Stomach (tissue), 9 donors: ENCODE measurements around the gene NPTN. TPM values are rescaled to one million over a fixed set of nuclear protein-coding genes. Genes with fewer than 3 reads are reported as not detected.

Source experiments
- DNase-seq, 2 donors: peaks; one replicate each; pipeline versions ENCODE4 v3.0.0 to v3.0.0-alpha.2; 2013 to 2019
- H3K27ac ChIP-seq, 5 donors: fragments of 200-600 bp in 4 of 5; sonication (generic) in 4 of 5; one replicate each; pipeline ENCODE4 v1.5.1; 2013 to 2019; ENCODE audit warnings: mild to moderate bottlenecking in 1 of 5, moderate library complexity in 1 of 5
- H3K27me3 ChIP-seq, 3 donors: fragments of 200-600 bp; sonication (generic); one replicate each; pipeline ENCODE4 v1.5.1; 2017 to 2019; ENCODE audit warnings: mixed run types in 1 of 3
- H3K36me3 ChIP-seq, 4 donors: fragments of 200-600 bp; sonication (generic); 1 replicate in 3 of 4; 2 replicates in 1 of 4; pipeline ENCODE4 v1.5.1; 2016 to 2019
- H3K4me1 ChIP-seq, 4 donors: fragments of 200-600 bp; sonication (generic); one replicate each; pipeline ENCODE4 v1.5.1; 2016 to 2019
- H3K4me3 ChIP-seq, 4 donors: fragments of 200-600 bp; sonication (generic) in 3 of 4; one replicate each; pipeline ENCODE4 v1.5.1; 2016 to 2019; ENCODE audit warnings: mild to moderate bottlenecking in 1 of 4
- H3K9me3 ChIP-seq, 4 donors: fragments of 200-600 bp; sonication (generic); one replicate each; pipeline ENCODE4 v1.5.1; 2016 to 2019
- CTCF ChIP-seq, 7 experiments: fragments of 450-650 bp in 4 of 7; fragments of 200-600 bp in 3 of 7; sonication (generic) in 3 of 7; IDR thresholded peaks; one replicate each; pipeline ENCODE4 v1.5.1; 2016 to 2019; ENCODE audit warnings: antibody characterized with exemption in 7 of 7, control low read depth in 2 of 7, mild to moderate bottlenecking in 1 of 7
- EP300 ChIP-seq: sonication (generic); formaldehyde crosslinking; IDR thresholded peaks from one replicate; pipeline ENCODE4 v1.6.1; 2017; ENCODE audit warnings: antibody characterized with exemption
- POLR2A ChIP-seq, 4 donors: fragments of 450-650 bp; IDR thresholded peaks; one replicate each; pipeline ENCODE4 v1.6.1; 2016; ENCODE audit warnings: antibody characterized with exemption in 4 of 4, control low read depth in 2 of 4, mild to moderate bottlenecking in 1 of 4, moderate library complexity in 1 of 4
- POLR2AphosphoS5 ChIP-seq, 3 donors: sonication (generic); formaldehyde crosslinking; IDR thresholded peaks; one replicate each; pipeline ENCODE4 v1.6.1; 2016; ENCODE audit warnings: antibody characterized with exemption in 3 of 3
- WGBS, 5 donors: extraction: QIAGEN DNeasy Blood & Tissue Kit in 3 of 5; methylation state at CpG; one replicate each; pipeline versions ENCODE4 v1.1.5 to v1.1.7; 2013 to 2018; 5-methylcytosine and 5-hydroxymethylcytosine counted together
- intact Hi-C: fragments of 100-400 bp; cut with DNase I; formaldehyde crosslinking; loops from one replicate; pipeline ENCODE4 v1.15.1; 2023; ENCODE audit warnings: low total_unique reads
- polyA plus RNA-seq, 3 donors: library from polyadenylated mRNA; stranded (reverse); fragments of 200-250 nt; gene quantifications; one replicate each; pipeline ENCODE4 v1.2.3, GENCODE V29; 2013
- total RNA-seq, 5 donors: library from RNA; depleted of rRNA; stranded (reverse); fragments of >200 nt; gene quantifications; one replicate each; pipeline versions ENCODE4 v1.1.0 to v1.2.3, GENCODE V29; 2014 to 2016
- donor health status: healthy with polysubstance abuse.
- donor health status: Bipolar disorder and iron deficiency.
- donor health status: healthy.

The NPTN gene
- total and polyA plus RNA-seq, 8 donors, result 41.4 to 228 (median 96.2) TPM

DNA sequence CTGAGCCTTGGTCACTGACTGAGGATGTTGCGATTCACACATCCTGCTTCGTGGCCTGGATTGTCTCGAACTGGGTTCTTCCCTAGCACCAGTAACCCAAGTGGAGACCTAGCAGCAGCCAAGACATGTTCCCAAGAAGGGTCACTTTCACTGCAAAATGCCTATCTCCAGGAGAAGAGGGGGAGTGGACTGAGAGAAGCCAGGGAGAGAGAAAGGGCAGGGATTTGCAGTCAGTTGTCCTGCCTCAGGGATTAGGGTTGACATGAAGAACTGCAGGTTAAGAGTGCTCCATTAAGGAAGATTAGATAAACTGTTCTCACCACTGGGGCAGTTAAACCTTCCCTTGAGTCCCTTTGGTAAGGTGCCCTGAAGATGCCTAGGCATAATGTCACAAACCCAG lies 45.3 kb upstream of the NPTN start:
- WGBS, 5 donors, result 61 to 81% (median 66%) methylated on average over 3 of the region's 3 CpGs
- no peak overlapping the region for H3K27ac ChIP-seq
- TF ChIP-seq CTCF (IDR thresholded peaks at IDR 0.05) (no peak), EP300 (no peak)
- DNase-seq, result no peak
- intact Hi-C loops, result no loop called here
- H3K4me1 ChIP-seq, result peaks cover 3 to 11% (median 5%) of the 10 kb centered on the region in 4 donors
- H3K27me3 ChIP-seq, result peaks cover 0 to 2% (median 0%) of the 10 kb centered on the region in 3 donors
- H3K9me3 ChIP-seq, result no peaks in the 10 kb centered on the region
- H3K36me3 ChIP-seq, result no peaks in the 10 kb centered on the region
- no peak overlapping the region for H3K4me3 ChIP-seq

DNA sequence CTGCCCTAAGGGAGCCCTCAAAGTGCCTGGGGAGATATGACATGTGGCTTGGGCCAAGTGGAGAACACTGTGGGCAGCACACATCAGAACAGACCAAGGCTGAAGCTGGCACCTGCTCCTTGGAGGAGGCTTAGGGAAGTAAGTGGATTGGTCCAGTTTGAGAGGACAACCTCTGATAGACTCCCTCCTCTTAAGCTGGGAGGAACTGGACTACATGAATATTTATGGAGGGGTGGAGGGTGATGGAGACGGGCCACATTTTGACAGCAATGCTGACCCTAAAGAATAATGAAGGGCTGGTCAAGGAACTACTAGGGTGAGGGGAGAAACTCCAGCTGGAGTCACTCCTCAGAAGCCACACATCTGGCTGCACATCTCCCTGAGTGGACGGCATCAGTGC lies 44.5 kb upstream of the NPTN start:
- no peak for TF ChIP-seq POLR2A (IDR thresholded peaks at IDR 0.05)
- TF ChIP-seq EP300, result no peak
- TF ChIP-seq CTCF (IDR thresholded peaks at IDR 0.05), result no peak
- no peak for TF ChIP-seq POLR2AphosphoS5 (IDR thresholded peaks at IDR 0.05)
- intact Hi-C loops, result no loop called here
- no peak for DNase-seq
- Histone ChIP-seq H3K36me3 (no peaks in the 10 kb centered on the region), H3K27ac (no peak overlapping the region), H3K27me3 (peaks cover 0 to 9% (median 0%) of the 10 kb centered on the region in 3 donors), H3K9me3 (no peaks in the 10 kb centered on the region), H3K4me3 (no peak overlapping the region), H3K4me1 (peaks cover 0 to 8% (median 3%) of the 10 kb centered on the region in 4 donors)
- WGBS, 5 donors, result 57 to 85% (median 79%) methylated on average over 2 of the region's 2 CpGs

DNA sequence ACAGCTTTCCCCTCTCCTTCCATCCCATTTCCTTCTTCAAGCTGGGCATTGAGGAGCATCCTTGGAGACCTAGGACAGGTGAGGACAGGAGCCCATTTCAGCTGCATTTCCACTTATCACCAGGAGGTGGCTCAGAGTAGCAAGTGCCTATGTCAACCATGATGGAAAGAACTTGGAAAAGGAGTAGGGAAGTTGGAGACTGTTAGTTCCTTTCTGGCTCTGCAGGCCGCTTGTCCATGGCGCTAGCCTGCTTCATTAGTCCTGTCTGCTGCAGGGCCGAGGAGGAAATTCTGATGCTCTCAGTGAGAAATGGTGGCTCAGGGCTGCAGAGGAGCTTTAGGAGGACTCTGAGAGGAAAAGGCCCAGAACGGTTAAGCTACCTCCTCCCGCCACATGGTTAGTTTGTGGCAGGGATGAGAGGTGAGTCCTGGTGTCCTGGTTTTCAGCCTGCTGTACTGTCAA lies 44.0 kb upstream of the NPTN start:
- H3K27ac ChIP-seq, result no peak overlapping the region
- TF ChIP-seq EP300, result no peak
- peak in 1 of 3 donors; percentile 63 for TF ChIP-seq POLR2AphosphoS5 (IDR thresholded peaks at IDR 0.05)
- TF ChIP-seq CTCF (IDR thresholded peaks at IDR 0.05), result peak in 6 of 7 experiments; percentile 17 to 96 (median 92)
- TF ChIP-seq POLR2A (IDR thresholded peaks at IDR 0.05), result no peak
- no peaks in the 10 kb centered on the region for H3K36me3 ChIP-seq
- peaks cover 0 to 15% (median 0%) of the 10 kb centered on the region in 3 donors for H3K27me3 ChIP-seq
- peaks cover 0 to 8% (median 3%) of the 10 kb centered on the region in 4 donors for H3K4me1 ChIP-seq
- no peak overlapping the region for H3K4me3 ChIP-seq
- no peaks in the 10 kb centered on the region for H3K9me3 ChIP-seq
- intact Hi-C loops, result no loop called here
- 31 to 49% (median 37%) methylated on average over 5 of the region's 5 CpGs for WGBS, 5 donors
- DNase-seq, result peak; percentile 77 to 89

- DNase-seq, result no peak
These were observed 41.4 kb upstream of the NPTN start for GRCh38 chr15:73674587-73674986.

More at GRCh38 chr15:73674587-73674986, 41.4 kb upstream of the NPTN start:
- Histone ChIP-seq H3K27me3 (peaks cover 0 to 37% (median 8%) of the 10 kb centered on the region in 3 donors), H3K9me3 (no peaks in the 10 kb centered on the region), H3K4me3 (no peak overlapping the region), H3K36me3 (no peaks in the 10 kb centered on the region), H3K27ac (no peak overlapping the region), H3K4me1 (peaks cover 0 to 8% (median 3%) of the 10 kb centered on the region in 4 donors)
- intact Hi-C loops, result no loop called here
- WGBS, 5 donors, result 84 to 91% (median 88%) methylated on average over 1 of the region's 1 CpG
- TF ChIP-seq POLR2A (IDR thresholded peaks at IDR 0.05), result no peak
- TF ChIP-seq EP300, result no peak
- no peak for TF ChIP-seq CTCF (IDR thresholded peaks at IDR 0.05)
- no peak for TF ChIP-seq POLR2AphosphoS5 (IDR thresholded peaks at IDR 0.05)
